Glutamatergic neuron (in vitro differentiated cells): ENCODE results near the gene ENTR1. TPM values are rescaled to one million over a fixed set of nuclear protein-coding genes. Genes with fewer than 3 reads are reported as not detected.

Source experiments
- DNase-seq: peaks from one replicate; pipeline ENCODE4 v3.0.0; 2022
- H3K27ac Mint-ChIP-seq: one replicate; pipeline ENCODE4 v1.8.0; 2020; ENCODE audit warnings: mild to moderate bottlenecking, mixed read lengths, inconsistent platforms; ENCODE audit not compliant: unreplicated experiment
- H3K27me3 Mint-ChIP-seq: one replicate; pipeline ENCODE4 v1.8.0; 2020; ENCODE audit warnings: mild to moderate bottlenecking, moderate library complexity, mixed read lengths, inconsistent platforms; ENCODE audit not compliant: unreplicated experiment
- H3K36me3 Mint-ChIP-seq: one replicate; pipeline ENCODE4 v1.8.0; 2020; ENCODE audit warnings: mild to moderate bottlenecking, mixed read lengths, inconsistent platforms; ENCODE audit not compliant: unreplicated experiment
- H3K4me1 Mint-ChIP-seq: one replicate; pipeline ENCODE4 v1.8.0; 2020; ENCODE audit warnings: mild to moderate bottlenecking, low read depth, mixed read lengths, inconsistent platforms; ENCODE audit not compliant: unreplicated experiment
- H3K4me3 Mint-ChIP-seq: one replicate; pipeline ENCODE4 v1.8.0; 2020; ENCODE audit warnings: mild to moderate bottlenecking, mixed read lengths, inconsistent platforms; ENCODE audit not compliant: unreplicated experiment
- H3K9me3 Mint-ChIP-seq: one replicate; pipeline ENCODE4 v1.8.0; 2020; ENCODE audit warnings: mild to moderate bottlenecking, moderate library complexity, mixed read lengths, inconsistent platforms; ENCODE audit not compliant: unreplicated experiment
- CTCF ChIP-seq: fragments of 200-600 bp; sonication (generic); IDR thresholded peaks from one replicate; pipeline ENCODE4 v1.5.0; 2021; ENCODE audit not compliant: partially characterized antibody, unreplicated experiment
- total RNA-seq: library from RNA; stranded (reverse); fragmentation: NEBNext Ultra II Directional; extraction: Animal tissue kit (Norgen Biotek cat#: 25700); gene quantifications from one replicate; pipeline ENCODE4 v1.2.1, GENCODE V29; 2021; ENCODE audit not compliant: unreplicated experiment

The ENTR1 gene
- total RNA-seq, 1 donor from 2014 or later = 61.2 TPM

GRCh38 chr9:136373300-136374182, 36.9 kb downstream of the ENTR1 start, which contains the start of gene CARD9:
CARD9 (minus strand) TSS chr9:136373669; CDS start chr9:136372078, 1,591 bp downstream.
- peak within 1 kb of the TSS; percentile 81 for H3K27ac Mint-ChIP-seq
- no peaks in the 10 kb centered on the region for H3K9me3 Mint-ChIP-seq
- no peak for DNase-seq
- peaks cover 8% of the 10 kb centered on the region for H3K27me3 Mint-ChIP-seq
- H3K36me3 Mint-ChIP-seq = no peaks in the 10 kb centered on the region
- peaks cover 18% of the 10 kb centered on the region for H3K4me1 Mint-ChIP-seq
- peak within 1 kb of the TSS; percentile 18 for H3K4me3 Mint-ChIP-seq
- no peak for TF ChIP-seq CTCF

GRCh38 chr9:136372561-136373299, 37.7 kb downstream of the ENTR1 start:
- Mint-ChIP-seq H3K9me3 (peaks cover 3% of the 10 kb centered on the region), H3K4me1 (peaks cover 18% of the 10 kb centered on the region), H3K4me3 (peak overlapping the region; percentile 18), H3K36me3 (no peaks in the 10 kb centered on the region), H3K27me3 (peaks cover 10% of the 10 kb centered on the region), H3K27ac (peak overlapping the region; percentile 81)
- DNase-seq = peak; percentile 69
- TF ChIP-seq CTCF = no peak

- Mint-ChIP-seq H3K4me3 (no peak overlapping the region), H3K27me3 (peaks cover 10% of the 10 kb centered on the region), H3K27ac (no peak overlapping the region), H3K36me3 (no peaks in the 10 kb centered on the region), H3K9me3 (peaks cover 3% of the 10 kb centered on the region), H3K4me1 (peaks cover 18% of the 10 kb centered on the region)
- no peak for DNase-seq
- TF ChIP-seq CTCF = no peak
These were observed 38.4 kb downstream of the ENTR1 start for GRCh38 chr9:136372006-136372405.

- no peak for DNase-seq
- Mint-ChIP-seq H3K27me3 (peaks cover 10% of the 10 kb centered on the region), H3K4me3 (no peak overlapping the region), H3K36me3 (no peaks in the 10 kb centered on the region), H3K9me3 (peaks cover 3% of the 10 kb centered on the region), H3K27ac (no peak overlapping the region), H3K4me1 (peaks cover 18% of the 10 kb centered on the region)
- TF ChIP-seq CTCF = no peak
These were observed 38.9 kb downstream of the ENTR1 start for GRCh38 chr9:136371533-136371880.
